Measurements from ENCODE around the gene CNTNAP5.

CNTNAP5 gene

DNA sequence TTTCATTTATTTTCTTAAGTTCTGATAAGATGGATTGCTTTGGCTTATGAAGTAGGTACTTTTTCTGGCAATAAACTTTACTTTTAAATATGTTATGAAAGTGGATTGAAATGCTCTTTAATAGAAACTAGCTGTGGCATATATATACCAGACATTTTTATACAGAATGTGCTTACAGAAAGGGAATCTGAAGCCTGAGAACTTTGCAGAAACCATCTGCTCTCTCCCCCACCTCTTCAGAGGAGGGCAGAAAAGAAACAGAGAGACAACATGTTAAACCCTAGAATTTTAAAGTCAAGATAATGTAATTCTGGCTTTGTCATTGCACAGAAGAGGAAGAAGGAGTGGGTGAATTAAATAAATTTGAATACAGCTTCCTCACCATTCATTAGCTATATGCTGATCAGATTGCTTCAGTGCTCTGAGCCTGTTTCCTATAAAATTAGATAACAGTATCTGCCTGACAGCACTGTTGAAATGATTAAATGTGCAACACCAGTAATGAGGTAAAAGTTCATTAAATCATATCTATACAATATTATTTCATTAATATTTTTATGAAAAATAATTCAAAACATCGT, 247.3 kb downstream of the CNTNAP5 start:
- DNase-seq: no peak

GRCh38 chr2:124281541-124281940, 256.5 kb downstream of the CNTNAP5 start:
- DNase-seq: no peak

DNA sequence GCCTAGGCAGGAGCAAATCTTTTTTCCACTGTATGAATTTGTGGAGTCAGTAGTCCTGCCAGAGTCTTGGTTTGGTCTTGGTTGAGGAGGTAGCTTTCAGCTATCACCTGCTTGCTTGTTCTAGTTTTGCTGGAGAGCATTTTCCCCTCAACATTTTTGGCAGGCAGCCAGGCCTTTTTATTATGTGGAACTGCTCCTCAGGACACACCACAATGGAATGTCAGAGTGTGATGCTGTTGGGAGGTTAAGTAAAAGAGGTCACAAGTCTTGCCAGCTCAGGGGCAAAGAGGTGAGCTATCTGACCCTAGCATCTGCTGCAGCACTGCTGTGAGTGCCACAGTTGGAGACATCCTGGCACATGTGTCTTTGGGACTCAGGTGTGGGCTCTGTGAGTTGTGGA, 258.0 kb downstream of the CNTNAP5 start:
- peak; percentile 57 for DNase-seq

- DNase-seq: no peak
Measured at GRCh38 chr2:124286089-124286783, 261.1 kb downstream of the CNTNAP5 start.

- DNase-seq: no peak
Measured at GRCh38 chr2:124289060-124289459, 264.0 kb downstream of the CNTNAP5 start.

- DNase-seq: no peak
Measured at GRCh38 chr2:124289615-124290014, 264.5 kb downstream of the CNTNAP5 start.

DNA sequence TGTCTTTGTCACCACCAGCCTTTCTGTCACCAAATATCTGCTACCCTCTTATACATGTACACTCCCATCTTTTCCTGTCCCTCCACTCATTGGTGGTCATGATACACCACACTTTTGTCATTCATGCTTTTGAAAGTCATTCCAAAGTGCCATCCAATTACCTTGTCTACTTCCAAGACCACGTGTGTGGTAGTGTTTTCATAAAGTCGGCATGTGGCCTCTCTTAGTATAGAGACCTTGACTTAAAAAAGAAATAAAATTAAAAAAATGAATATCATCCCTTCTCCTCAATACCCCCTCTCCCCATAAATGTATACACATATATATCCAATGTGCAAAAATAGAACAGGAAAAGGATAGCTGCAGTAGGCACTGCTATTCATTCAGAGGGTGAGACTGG, 271.4 kb downstream of the CNTNAP5 start:
- DNase-seq: no peak

DNA sequence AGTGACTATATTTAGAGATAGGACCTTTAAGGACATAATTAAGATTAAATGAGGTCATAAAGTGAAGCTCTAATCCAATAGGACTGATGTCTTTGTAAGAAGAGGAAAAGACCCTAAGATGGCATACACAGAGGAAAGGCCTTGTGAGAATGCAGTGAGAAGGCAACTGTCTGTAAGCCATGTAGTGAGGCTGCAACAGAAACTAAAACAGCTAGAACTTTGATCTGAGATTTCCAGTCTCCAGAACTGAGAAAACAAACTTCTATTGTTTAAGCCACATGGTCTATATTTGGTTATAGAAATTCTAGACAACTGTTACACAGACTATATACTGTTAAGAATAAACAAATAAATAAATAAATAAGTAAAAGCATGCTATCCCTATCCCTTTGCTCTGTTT, 276.8 kb downstream of the CNTNAP5 start:
- no peak for DNase-seq

GRCh38 chr2:124308319-124309062, 283.4 kb downstream of the CNTNAP5 start:
- DNase-seq: no peak

DNA sequence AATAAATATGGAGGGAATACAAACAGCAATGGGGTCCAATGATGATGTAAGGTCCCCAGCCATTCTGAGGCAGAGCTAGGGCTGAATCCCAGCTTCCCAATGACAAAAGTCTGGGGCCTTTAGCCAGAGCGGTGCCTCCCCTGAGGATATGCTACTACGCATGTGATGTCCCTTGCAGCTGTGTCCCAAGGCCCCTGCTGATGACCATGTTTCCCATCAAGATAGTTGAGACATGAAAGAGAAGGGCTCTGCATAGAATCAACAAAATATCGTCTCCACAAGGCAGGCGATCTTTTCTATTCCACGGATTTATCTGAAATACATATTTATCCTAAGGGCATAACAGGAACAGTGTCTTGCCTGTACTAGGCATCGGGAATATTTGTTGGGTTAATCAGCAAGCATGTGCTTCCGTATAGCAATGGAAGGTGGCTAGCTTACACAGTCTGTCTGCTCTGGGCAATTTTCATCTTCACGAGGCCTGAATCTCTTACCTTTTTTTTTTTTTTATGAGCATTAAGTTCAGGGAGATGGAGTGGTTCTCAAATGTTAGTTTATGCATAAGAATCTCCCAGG, 284.6 kb downstream of the CNTNAP5 start:
- no peak for DNase-seq

DNA sequence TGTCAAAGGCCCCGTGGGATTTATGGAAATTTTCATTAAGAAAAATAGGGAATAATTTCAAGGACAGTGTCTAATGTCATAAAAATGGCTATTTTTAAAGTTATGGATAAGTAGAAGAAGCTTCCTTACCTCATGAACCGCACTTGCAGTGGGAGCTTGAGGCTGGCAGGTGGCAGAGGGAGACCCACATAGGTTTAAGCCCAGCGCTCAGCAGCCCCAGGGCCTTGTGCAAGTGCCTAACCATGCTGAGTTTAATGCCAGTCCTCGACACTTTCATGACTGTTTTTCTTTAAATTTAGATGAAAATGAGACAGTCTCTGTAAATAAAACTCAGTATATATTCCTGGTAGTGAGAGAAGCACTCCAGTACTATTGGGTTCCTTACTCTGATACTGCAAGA, 285.6 kb downstream of the CNTNAP5 start:
- DNase-seq: no peak

- no peak for DNase-seq
Measured at GRCh38 chr2:124314084-124314483, 289.0 kb downstream of the CNTNAP5 start.

- DNase-seq: no peak
Measured at GRCh38 chr2:124315221-124315880, 290.3 kb downstream of the CNTNAP5 start.

- no peak for DNase-seq
Measured at GRCh38 chr2:124316133-124316532, 291.0 kb downstream of the CNTNAP5 start.

DNA sequence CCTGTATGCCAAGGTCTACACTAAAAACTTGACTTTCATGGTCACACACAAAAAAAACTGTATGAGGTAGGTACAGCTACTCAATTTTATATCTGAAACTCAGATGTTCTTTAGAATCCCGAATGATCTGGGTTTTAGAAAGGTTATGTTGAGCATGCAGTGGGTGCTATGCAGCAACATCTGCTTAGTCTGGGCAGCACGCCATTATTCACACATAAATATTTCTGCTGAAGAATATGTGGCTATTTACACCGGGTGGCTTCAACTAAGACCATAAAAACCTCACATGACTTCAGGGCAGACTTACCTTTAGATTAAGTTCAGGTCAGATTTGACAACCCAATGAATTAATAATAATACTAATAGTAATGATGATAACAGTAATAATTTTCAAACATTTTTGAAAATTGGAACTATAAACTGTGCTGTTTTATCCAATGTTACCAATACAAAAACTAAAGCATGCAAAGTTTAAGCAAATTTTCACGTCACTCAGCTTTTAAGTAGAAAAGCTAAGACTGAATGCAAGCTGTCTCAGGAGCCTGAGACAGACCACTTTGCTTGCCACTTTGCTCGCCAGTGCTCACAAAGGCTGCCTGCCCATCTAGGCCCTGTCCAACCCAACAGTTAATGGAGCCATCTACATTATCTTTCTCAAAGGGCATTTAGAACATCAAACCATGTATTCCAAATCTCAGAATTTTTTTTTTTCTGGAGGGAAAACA, 292.0 kb downstream of the CNTNAP5 start:
- no peak for DNase-seq

GRCh38 chr2:124317628-124318027, 292.5 kb downstream of the CNTNAP5 start:
- no peak for DNase-seq

DNA sequence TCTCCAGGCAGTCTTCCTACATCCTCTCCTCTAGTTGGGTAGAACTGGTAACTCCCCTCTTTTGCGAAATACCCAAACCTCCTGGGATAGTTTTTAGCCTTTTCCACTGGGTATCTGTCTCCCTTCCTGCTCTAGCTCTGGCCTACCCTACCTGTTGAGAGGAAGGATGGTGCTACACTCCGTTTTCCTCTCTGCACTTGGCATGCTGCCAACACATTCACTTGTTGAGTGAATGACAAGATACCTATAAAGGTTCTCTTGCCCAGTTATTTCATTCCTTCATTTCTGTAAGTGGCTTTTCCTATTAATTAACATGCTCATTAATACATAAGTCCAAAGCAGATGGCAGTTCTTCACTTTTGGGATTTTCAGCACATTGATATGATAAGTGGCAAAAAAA, 293.8 kb downstream of the CNTNAP5 start:
- DNase-seq: peak; percentile 20

GRCh38 chr2:124319577-124319976, 294.5 kb downstream of the CNTNAP5 start:
- no peak for DNase-seq

GRCh38 chr2:124320051-124320688, 295.1 kb downstream of the CNTNAP5 start:
- peak; percentile 14 for DNase-seq

- DNase-seq: no peak
Measured at GRCh38 chr2:124323321-124323720, 298.2 kb downstream of the CNTNAP5 start.

DNA sequence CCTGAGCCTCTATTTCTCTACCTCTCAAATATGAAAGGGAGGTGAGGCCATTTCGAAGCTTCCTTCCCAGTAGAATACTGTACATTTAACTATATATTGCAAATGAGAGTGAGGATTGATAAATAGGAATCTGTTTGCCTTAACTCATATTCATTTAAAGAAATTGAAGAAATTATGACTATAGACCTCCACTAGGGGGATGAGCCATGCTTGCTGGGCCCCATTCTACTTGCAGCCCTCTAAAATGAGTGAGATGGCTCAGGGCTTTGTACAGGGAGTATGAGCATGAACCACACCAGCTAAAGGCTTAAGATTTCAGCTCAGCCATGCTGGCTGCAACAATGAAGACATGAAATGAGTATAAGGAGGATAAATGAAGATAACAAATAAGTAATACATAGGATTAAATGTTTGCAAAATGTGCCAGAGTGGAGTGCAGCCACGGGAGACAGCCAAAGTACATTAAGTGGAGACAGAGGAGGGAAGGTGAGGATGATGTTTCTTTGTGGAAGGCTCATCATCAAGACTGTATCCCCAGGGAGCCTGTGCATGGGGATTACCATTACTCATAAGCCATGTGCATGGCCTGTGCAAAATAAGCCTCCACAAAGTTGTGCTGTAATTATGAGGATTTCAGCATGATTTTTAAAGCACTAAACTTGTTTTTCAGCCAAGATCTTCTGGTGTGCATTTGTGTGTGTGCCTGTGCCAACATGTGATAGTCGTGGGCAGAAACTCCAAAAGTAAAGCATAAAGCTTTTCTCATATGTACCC, 300.8 kb downstream of the CNTNAP5 start:
- no peak for DNase-seq

Data from DMS153 (cell line).